Right lung (tissue), 10 donors: Measurements from ENCODE around the gene REG1B. TPM values are rescaled to one million over a fixed set of nuclear protein-coding genes. Genes with fewer than 3 reads are reported as not detected.

Experiments
- DNase-seq, 2 donors: peaks; one replicate each; pipeline ENCODE4 v3.0.0-alpha.2; 2013
- long read RNA-seq, 8 donors: transcript quantifications; one replicate each; lab custom pipeline, GENCODE V29; 2026
- polyA plus RNA-seq, 5 donors: library from polyadenylated mRNA; unstranded; fragments of 120-200 nt; gene quantifications; one replicate each; pipeline versions ENCODE4 v1.2.1 to v1.2.3, GENCODE V29; 2013; ENCODE audit warnings: inconsistent platforms in 1 of 5, low replicate concordance in 1 of 5; ENCODE audit not compliant: insufficient read length in 5 of 5, insufficient read depth in 1 of 5

REG1B gene
- not detected for polyA plus RNA-seq
- long read RNA-seq, donor 1: 0 reads
- long read RNA-seq, donor 2: 0 reads
- long read RNA-seq, donor 3: 0 reads
- long read RNA-seq, donor 4: 0 reads
- long read RNA-seq, donor 5: 0 reads
- long read RNA-seq, donor 6: 0 reads
- long read RNA-seq, donor 7: 0 reads
- long read RNA-seq, donor 8: 0 reads

GRCh38 chr2:79087785-79088364 lies at the start of gene REG1B:
TSS of gene REG1B (minus strand) at chr2:79087993. CDS start at chr2:79087612, 381 bp downstream.
- DNase-seq: no peak

GRCh38 chr2:79131687-79132086 lies 43.9 kb upstream of the REG1B start:
- DNase-seq: no peak

- DNase-seq: no peak
Measured at GRCh38 chr2:79129804-79130203, 42.0 kb upstream of the REG1B start.

- DNase-seq: no peak
Measured at GRCh38 chr2:79129260-79129659, 41.5 kb upstream of the REG1B start.

- no peak for DNase-seq
Measured at GRCh38 chr2:79128406-79128805, 40.6 kb upstream of the REG1B start.

- DNase-seq: no peak
Measured at GRCh38 chr2:79125721-79125985, 37.9 kb upstream of the REG1B start.

- no peak for DNase-seq
Measured at GRCh38 chr2:79124907-79125720, 37.3 kb upstream of the REG1B start.

GRCh38 chr2:79122676-79123075 lies 34.9 kb upstream of the REG1B start:
- DNase-seq: no peak

GRCh38 chr2:79120194-79120713 lies 32.5 kb upstream of the REG1B start, which contains the start of gene REG1A:
TSS of gene REG1A (plus strand) at chr2:79120488. CDS start at chr2:79120862, 374 bp downstream.
- DNase-seq: no peak

GRCh38 chr2:79116997-79117928 lies 29.5 kb upstream of the REG1B start:
- DNase-seq: no peak

- DNase-seq: no peak
Measured at GRCh38 chr2:79114797-79115494, 27.2 kb upstream of the REG1B start.

GRCh38 chr2:79112269-79112668 lies 24.5 kb upstream of the REG1B start:
- no peak for DNase-seq

- DNase-seq: no peak
Measured at GRCh38 chr2:79105259-79105658, 17.5 kb upstream of the REG1B start.

GRCh38 chr2:79103214-79103613 lies 15.4 kb upstream of the REG1B start:
- DNase-seq: no peak

- no peak for DNase-seq
Measured at GRCh38 chr2:79101024-79101423, 13.2 kb upstream of the REG1B start.

GRCh38 chr2:79100285-79100684 lies 12.5 kb upstream of the REG1B start:
- DNase-seq: no peak

GRCh38 chr2:79099140-79099686 lies 11.4 kb upstream of the REG1B start:
- DNase-seq: no peak

- DNase-seq: no peak
Measured at GRCh38 chr2:79097843-79098242, 10.1 kb upstream of the REG1B start.

GRCh38 chr2:79090693-79091092 lies 2.9 kb upstream of the REG1B start:
- no peak for DNase-seq

- no peak for DNase-seq
Measured at GRCh38 chr2:79086255-79086654, 1.5 kb downstream of the REG1B start.

- DNase-seq: no peak
Measured at GRCh38 chr2:79085382-79085781, 2.4 kb downstream of the REG1B start.
